ENCODE data around the gene TNFAIP8L2.

DNA sequence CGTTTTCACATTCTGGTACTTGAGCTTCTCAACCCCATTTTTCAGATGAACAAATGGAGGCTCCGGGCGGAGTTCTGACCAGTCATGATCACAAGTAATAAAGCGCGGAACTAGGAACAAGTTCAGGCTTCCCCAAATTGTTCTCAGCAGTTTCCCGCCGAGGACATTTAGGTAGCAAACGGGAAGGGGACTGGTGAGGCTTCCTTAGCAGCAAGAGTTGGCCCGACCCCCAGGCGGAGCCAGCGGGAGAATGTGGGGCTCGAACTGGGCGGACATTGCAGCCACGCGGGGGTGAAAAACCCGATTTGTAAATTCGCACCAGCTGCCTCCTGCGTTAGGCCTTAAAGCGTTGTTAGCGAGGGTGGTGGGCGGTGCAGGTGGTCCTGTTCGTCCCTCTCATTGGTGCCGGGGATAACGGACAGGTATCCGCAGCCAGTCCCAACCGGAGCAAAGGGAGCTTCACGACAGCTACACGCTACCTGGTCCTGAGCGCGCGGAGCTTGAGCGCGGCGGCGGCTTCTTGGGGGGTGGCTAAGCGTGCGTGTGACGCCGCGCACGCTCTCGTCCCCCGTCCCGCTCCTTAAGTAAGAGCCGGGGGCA, 25.4 kb upstream of the TNFAIP8L2 start:
- no peak for TF ChIP-seq CTCF (conservative IDR thresholded peaks at IDR 0.05; ENCODE audit: low read depth, low read length)
- no peak for TF ChIP-seq EZH2 (IDR thresholded peaks at IDR 0.05; ENCODE audit: low read length, unreplicated experiment)
- no peak for TF ChIP-seq EZH2phosphoT487 (IDR thresholded peaks at IDR 0.05; ENCODE audit: borderline replicate concordance, low read length)

Data from PC-3 (cell line).